Stomach (tissue), 9 donors: ENCODE measurements around the gene DNAJB1. TPM values are rescaled to one million over a fixed set of nuclear protein-coding genes. Genes with fewer than 3 reads are reported as not detected.

Experiments
- DNase-seq, 2 donors: peaks; one replicate each; pipeline versions ENCODE4 v3.0.0 to v3.0.0-alpha.2; 2013 to 2019
- H3K27ac ChIP-seq, 5 donors: fragments of 200-600 bp in 4 of 5; sonication (generic) in 4 of 5; one replicate each; pipeline ENCODE4 v1.5.1; 2013 to 2019; ENCODE audit warnings: mild to moderate bottlenecking in 1 of 5, moderate library complexity in 1 of 5
- H3K27me3 ChIP-seq, 3 donors: fragments of 200-600 bp; sonication (generic); one replicate each; pipeline ENCODE4 v1.5.1; 2017 to 2019; ENCODE audit warnings: mixed run types in 1 of 3
- H3K36me3 ChIP-seq, 4 donors: fragments of 200-600 bp; sonication (generic); 1 replicate in 3 of 4; 2 replicates in 1 of 4; pipeline ENCODE4 v1.5.1; 2016 to 2019
- H3K4me1 ChIP-seq, 4 donors: fragments of 200-600 bp; sonication (generic); one replicate each; pipeline ENCODE4 v1.5.1; 2016 to 2019
- H3K4me3 ChIP-seq, 4 donors: fragments of 200-600 bp; sonication (generic) in 3 of 4; one replicate each; pipeline ENCODE4 v1.5.1; 2016 to 2019; ENCODE audit warnings: mild to moderate bottlenecking in 1 of 4
- H3K9me3 ChIP-seq, 4 donors: fragments of 200-600 bp; sonication (generic); one replicate each; pipeline ENCODE4 v1.5.1; 2016 to 2019
- CTCF ChIP-seq, 7 experiments: fragments of 450-650 bp in 4 of 7; fragments of 200-600 bp in 3 of 7; sonication (generic) in 3 of 7; IDR thresholded peaks; one replicate each; pipeline ENCODE4 v1.5.1; 2016 to 2019; ENCODE audit warnings: antibody characterized with exemption in 7 of 7, control low read depth in 2 of 7, mild to moderate bottlenecking in 1 of 7
- EP300 ChIP-seq: sonication (generic); formaldehyde crosslinking; IDR thresholded peaks from one replicate; pipeline ENCODE4 v1.6.1; 2017; ENCODE audit warnings: antibody characterized with exemption
- POLR2A ChIP-seq, 4 donors: fragments of 450-650 bp; IDR thresholded peaks; one replicate each; pipeline ENCODE4 v1.6.1; 2016; ENCODE audit warnings: antibody characterized with exemption in 4 of 4, control low read depth in 2 of 4, mild to moderate bottlenecking in 1 of 4, moderate library complexity in 1 of 4
- POLR2AphosphoS5 ChIP-seq, 3 donors: sonication (generic); formaldehyde crosslinking; IDR thresholded peaks; one replicate each; pipeline ENCODE4 v1.6.1; 2016; ENCODE audit warnings: antibody characterized with exemption in 3 of 3
- WGBS, 5 donors: extraction: QIAGEN DNeasy Blood & Tissue Kit in 3 of 5; methylation state at CpG; one replicate each; pipeline versions ENCODE4 v1.1.5 to v1.1.7; 2013 to 2018; 5-methylcytosine and 5-hydroxymethylcytosine counted together
- intact Hi-C: fragments of 100-400 bp; cut with DNase I; formaldehyde crosslinking; loops from one replicate; pipeline ENCODE4 v1.15.1; 2023; ENCODE audit warnings: low total_unique reads
- polyA plus RNA-seq, 3 donors: library from polyadenylated mRNA; stranded (reverse); fragments of 200-250 nt; gene quantifications; one replicate each; pipeline ENCODE4 v1.2.3, GENCODE V29; 2013
- total RNA-seq, 5 donors: library from RNA; depleted of rRNA; stranded (reverse); fragments of >200 nt; gene quantifications; one replicate each; pipeline versions ENCODE4 v1.1.0 to v1.2.3, GENCODE V29; 2014 to 2016
- donor health status: healthy with polysubstance abuse.
- donor health status: Bipolar disorder and iron deficiency.
- donor health status: healthy.

DNAJB1 gene
- total and polyA plus RNA-seq, 8 donors: 9.9 to 85.8 (median 50.4) TPM

GRCh38 chr19:14550201-14550754 lies 32.1 kb upstream of the DNAJB1 start:
- DNase-seq: peak in 1 of 2 donors; percentile 34
- Histone ChIP-seq H3K9me3 (no peaks in the 10 kb centered on the region), H3K36me3 (peaks cover 6 to 34% (median 22%) of the 10 kb centered on the region in 4 donors), H3K4me3 (no peak overlapping the region), H3K27ac (no peak overlapping the region), H3K4me1 (peaks cover 4 to 41% (median 22%) of the 10 kb centered on the region in 4 donors), H3K27me3 (no peaks in the 10 kb centered on the region)
- no peak for TF ChIP-seq CTCF (IDR thresholded peaks at IDR 0.05)
- TF ChIP-seq POLR2AphosphoS5 (IDR thresholded peaks at IDR 0.05): no peak
- no peak for TF ChIP-seq POLR2A (IDR thresholded peaks at IDR 0.05)
- no peak for TF ChIP-seq EP300
- 45 to 69% (median 53%) methylated on average over 15 of the region's 15 CpGs for WGBS, 5 donors
- intact Hi-C loops: no loop called here

GRCh38 chr19:14545716-14546082 lies 27.5 kb upstream of the DNAJB1 start:
- Histone ChIP-seq H3K27me3 (no peaks in the 10 kb centered on the region), H3K9me3 (no peaks in the 10 kb centered on the region), H3K27ac (peak overlapping the region in 1 of 5 donors; percentile 18), H3K36me3 (peaks cover 6 to 23% (median 16%) of the 10 kb centered on the region in 4 donors), H3K4me3 (no peak overlapping the region), H3K4me1 (peaks cover 0 to 36% (median 22%) of the 10 kb centered on the region in 4 donors)
- no peak for DNase-seq
- WGBS, 5 donors: 69 to 88% (median 87%) methylated on average over 9 of the region's 9 CpGs
- TF ChIP-seq POLR2A (IDR thresholded peaks at IDR 0.05) (no peak), CTCF (IDR thresholded peaks at IDR 0.05) (no peak), POLR2AphosphoS5 (IDR thresholded peaks at IDR 0.05) (no peak), EP300 (no peak)
- intact Hi-C loops: no loop called here

GRCh38 chr19:14544977-14545715 lies 26.9 kb upstream of the DNAJB1 start:
- Histone ChIP-seq H3K27ac (peak overlapping the region in 1 of 5 donors; percentile 20), H3K27me3 (no peaks in the 10 kb centered on the region), H3K4me1 (peaks cover 0 to 30% (median 17%) of the 10 kb centered on the region in 4 donors), H3K36me3 (peaks cover 4 to 20% (median 14%) of the 10 kb centered on the region in 4 donors), H3K4me3 (no peak overlapping the region), H3K9me3 (no peaks in the 10 kb centered on the region)
- intact Hi-C loops: no loop called here
- peak in 1 of 2 donors; percentile 81 for DNase-seq
- WGBS, 5 donors: 66 to 83% (median 76%) methylated on average over 18 to 21 of the region's 21 CpGs
- TF ChIP-seq POLR2AphosphoS5 (IDR thresholded peaks at IDR 0.05) (no peak), EP300 (no peak), POLR2A (IDR thresholded peaks at IDR 0.05) (no peak), CTCF (IDR thresholded peaks at IDR 0.05) (no peak)

- no peaks in the 10 kb centered on the region for H3K9me3 ChIP-seq
- DNase-seq: no peak
- intact Hi-C loops: no loop called here
- H3K27ac ChIP-seq: no peak overlapping the region
- 68 to 86% (median 73%) methylated on average over 5 of the region's 5 CpGs for WGBS, 5 donors
- peaks cover 0 to 9% (median 8%) of the 10 kb centered on the region in 4 donors for H3K36me3 ChIP-seq
- TF ChIP-seq POLR2AphosphoS5 (IDR thresholded peaks at IDR 0.05): no peak
- TF ChIP-seq EP300: no peak
- TF ChIP-seq POLR2A (IDR thresholded peaks at IDR 0.05): no peak
- TF ChIP-seq CTCF (IDR thresholded peaks at IDR 0.05): no peak
- H3K4me3 ChIP-seq: no peak overlapping the region
- peaks cover 0 to 30% (median 15%) of the 10 kb centered on the region in 4 donors for H3K4me1 ChIP-seq
- no peaks in the 10 kb centered on the region for H3K27me3 ChIP-seq
Observed at GRCh38 chr19:14544047-14544446, 25.9 kb upstream of the DNAJB1 start.
